Thyroid gland (tissue), 4 donors: ENCODE results near the gene LRP1. TPM values are rescaled to one million over a fixed set of nuclear protein-coding genes. Genes with fewer than 3 reads are reported as not detected.
A peak's percentile ranks its signal among the peaks of the same experiment; 100 is the strongest.

ENCODE experiments used
- DNase-seq, 2 donors: peaks; one replicate each; pipeline ENCODE4 v3.0.0-alpha.2; 2019
- H3K27ac ChIP-seq, 3 donors: fragments of 200-600 bp; sonication (generic); 1 replicate in 2 of 3; 2 replicates in 1 of 3; pipeline ENCODE4 v1.5.1; 2016 to 2019; ENCODE audit warnings: mild to moderate bottlenecking in 1 of 3, moderate library complexity in 1 of 3
- H3K27me3 ChIP-seq: fragments of 200-600 bp; sonication (generic); one replicate; pipeline ENCODE4 v1.5.1; 2019
- H3K36me3 ChIP-seq, 2 donors: fragments of 200-600 bp; sonication (generic); one replicate each; pipeline ENCODE4 v1.5.1; 2016 to 2019
- H3K4me1 ChIP-seq, 2 donors: fragments of 200-600 bp; sonication (generic); one replicate each; pipeline ENCODE4 v1.5.1; 2017 to 2019
- H3K4me3 ChIP-seq, 3 donors: fragments of 200-600 bp; sonication (generic); replicated peaks in 1 of 3; 1 replicate in 2 of 3; 2 replicates in 1 of 3; pipeline ENCODE4 v1.5.1; 2016; ENCODE audit warnings: mild to moderate bottlenecking in 1 of 3
- H3K9me3 ChIP-seq: fragments of 200-600 bp; sonication (generic); one replicate; pipeline ENCODE4 v1.5.1; 2017
- CTCF ChIP-seq, 6 experiments: fragments of 200-600 bp in 3 of 6; fragments of 450-650 bp in 3 of 6; sonication (generic) in 3 of 6; IDR thresholded peaks; one replicate each; pipeline ENCODE4 v1.5.1; 2016 to 2019; ENCODE audit warnings: antibody characterized with exemption in 6 of 6, mild to moderate bottlenecking in 2 of 6, inconsistent platforms in 1 of 6, moderate library complexity in 1 of 6
- POLR2A ChIP-seq, 2 donors: fragments of 450-650 bp; IDR thresholded peaks; one replicate each; pipeline ENCODE4 v1.6.1; 2017; ENCODE audit warnings: antibody characterized with exemption in 2 of 2, mild to moderate bottlenecking in 2 of 2, moderate library complexity in 1 of 2
- WGBS, 2 donors: methylation state at CpG; one replicate each; pipeline ENCODE4 v1.1.5; 2017; 5-methylcytosine and 5-hydroxymethylcytosine counted together
- intact Hi-C: fragments of 100-400 bp; cut with DNase I; formaldehyde crosslinking; loops from one replicate; pipeline ENCODE4 v1.15.1; 2023
- total RNA-seq, 4 donors: library from RNA; depleted of rRNA; stranded (reverse); fragments of >200 nt; gene quantifications; one replicate each; pipeline ENCODE4 v1.2.3, GENCODE V29; 2016

Gene LRP1
- total RNA-seq, 4 donors from 2014 or later, result 98.5 to 161 (median 118) TPM

GRCh38 chr12:57094208-57095160 is 33.8 kb upstream of the LRP1 start:
- Histone ChIP-seq H3K4me3 (no peak overlapping the region), H3K36me3 (peaks cover 42 to 50% of the 10 kb centered on the region in 2 donors), H3K27ac (peak overlapping the region in 2 of 3 donors; percentile 56 to 63), H3K27me3 (no peaks in the 10 kb centered on the region), H3K9me3 (no peaks in the 10 kb centered on the region), H3K4me1 (peaks cover 18 to 42% of the 10 kb centered on the region in 2 donors)
- TF ChIP-seq CTCF (IDR thresholded peaks at IDR 0.05) (no peak), POLR2A (IDR thresholded peaks at IDR 0.05) (no peak)
- 65 to 70% methylated on average over 15 of the region's 15 CpGs for WGBS, 2 donors
- intact Hi-C loops, result no loop called here
- DNase-seq, result peak in 1 of 2 donors; percentile 23

DNA sequence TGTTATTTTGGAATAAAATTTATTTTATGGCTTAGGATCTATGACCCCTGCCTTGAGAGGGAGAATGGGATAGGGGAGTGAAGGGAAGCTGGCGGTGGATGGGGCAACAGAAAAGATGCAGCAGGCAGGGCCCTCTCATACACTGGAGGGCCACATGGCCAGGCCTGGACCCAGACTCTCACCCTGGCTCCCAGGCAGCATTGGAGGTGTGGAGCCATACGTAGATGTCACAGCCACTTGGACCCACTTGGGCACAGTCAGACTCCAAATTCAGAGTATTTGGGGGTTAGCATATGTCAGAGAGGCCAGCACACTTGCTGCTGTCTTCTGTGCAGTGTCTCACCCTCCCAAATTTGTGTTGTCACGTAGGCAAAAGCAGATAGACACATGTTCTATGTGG is 32.8 kb upstream of the LRP1 start:
- H3K4me1 ChIP-seq, result peaks cover 13 to 38% of the 10 kb centered on the region in 2 donors
- no peak overlapping the region for H3K4me3 ChIP-seq
- TF ChIP-seq CTCF (IDR thresholded peaks at IDR 0.05) (no peak), POLR2A (IDR thresholded peaks at IDR 0.05) (no peak)
- intact Hi-C loops, result no loop called here
- H3K27ac ChIP-seq, result no peak overlapping the region
- no peak for DNase-seq
- H3K36me3 ChIP-seq, result peaks cover 45 to 54% of the 10 kb centered on the region in 2 donors
- WGBS, 2 donors, result 86 to 89% methylated on average over 2 to 3 of the region's 3 CpGs
- H3K27me3 ChIP-seq, result no peaks in the 10 kb centered on the region
- H3K9me3 ChIP-seq, result no peaks in the 10 kb centered on the region

DNA sequence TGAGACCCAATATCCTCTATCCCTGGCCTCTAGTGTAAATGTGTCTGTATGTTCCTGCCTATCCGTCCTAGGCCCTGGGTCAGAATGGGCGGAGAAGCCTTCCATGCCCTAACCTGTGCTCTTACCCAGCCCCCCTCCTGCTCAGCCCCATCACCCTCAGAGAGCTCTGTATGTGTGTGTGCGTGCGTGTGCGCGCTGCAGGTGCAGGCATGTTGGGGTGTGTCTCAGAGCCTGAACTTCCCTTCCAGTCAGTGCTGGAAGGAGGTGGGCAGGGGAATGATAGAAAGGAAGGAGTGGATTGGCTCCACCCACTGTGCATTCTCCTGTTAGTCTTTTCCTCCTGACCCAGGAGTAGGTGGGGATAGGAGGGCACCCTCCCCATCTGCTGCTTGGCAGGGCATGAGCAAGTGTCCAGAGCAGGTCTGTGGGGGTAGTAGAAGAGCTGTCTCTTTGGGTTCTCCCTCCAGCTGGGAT is 32.1 kb upstream of the LRP1 start:
- intact Hi-C loops, result no loop called here
- 90 to 92% methylated on average over 6 of the region's 6 CpGs for WGBS, 2 donors
- H3K27ac ChIP-seq, result no peak overlapping the region
- TF ChIP-seq CTCF (IDR thresholded peaks at IDR 0.05), result no peak
- no peak for TF ChIP-seq POLR2A (IDR thresholded peaks at IDR 0.05)
- DNase-seq, result no peak
- H3K9me3 ChIP-seq, result no peaks in the 10 kb centered on the region
- H3K27me3 ChIP-seq, result no peaks in the 10 kb centered on the region
- peaks cover 44 to 54% of the 10 kb centered on the region in 2 donors for H3K36me3 ChIP-seq
- no peak overlapping the region for H3K4me3 ChIP-seq
- H3K4me1 ChIP-seq, result peaks cover 6 to 31% of the 10 kb centered on the region in 2 donors

GRCh38 chr12:57096748-57097553 is 31.3 kb upstream of the LRP1 start:
- Histone ChIP-seq H3K27ac (no peak overlapping the region), H3K36me3 (peaks cover 37 to 54% of the 10 kb centered on the region in 2 donors)

More at GRCh38 chr12:57096748-57097553, 31.3 kb upstream of the LRP1 start:
- Histone ChIP-seq H3K9me3 (no peaks in the 10 kb centered on the region), H3K27me3 (no peaks in the 10 kb centered on the region), H3K4me3 (no peak overlapping the region), H3K4me1 (peaks cover 0 to 25% of the 10 kb centered on the region in 2 donors)
- 88 to 90% methylated on average over 6 to 8 of the region's 8 CpGs for WGBS, 2 donors
- no peak for TF ChIP-seq CTCF (IDR thresholded peaks at IDR 0.05)
- no peak for TF ChIP-seq POLR2A (IDR thresholded peaks at IDR 0.05)
- DNase-seq, result no peak
- intact Hi-C loops, result no loop called here
